ENCODE results near the gene PRPF40B.

DNA sequence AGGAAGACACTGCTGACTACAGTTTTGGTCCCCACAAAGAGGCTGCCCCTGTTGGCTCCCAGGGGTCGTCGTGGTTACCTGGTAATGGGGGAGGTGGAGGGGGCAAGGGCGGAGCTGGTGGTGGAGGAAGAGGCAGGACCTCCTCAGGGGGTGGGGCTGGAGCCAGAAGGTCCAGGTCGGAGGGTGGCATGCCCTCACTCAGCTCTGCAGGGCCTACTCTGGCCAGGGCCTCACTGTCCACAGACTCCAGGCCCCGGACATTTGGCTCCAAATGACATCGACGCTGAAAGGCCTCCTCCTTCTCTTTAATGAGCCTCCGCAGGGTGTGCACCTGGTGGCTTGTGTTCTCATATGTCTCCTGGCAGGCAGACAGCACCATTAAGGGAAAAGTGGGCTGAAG is 28.5 kb downstream of the PRPF40B start:
- TF ChIP-seq POLR2A (IDR thresholded peaks at IDR 0.05): no peak
- TF ChIP-seq, protein P1, sequence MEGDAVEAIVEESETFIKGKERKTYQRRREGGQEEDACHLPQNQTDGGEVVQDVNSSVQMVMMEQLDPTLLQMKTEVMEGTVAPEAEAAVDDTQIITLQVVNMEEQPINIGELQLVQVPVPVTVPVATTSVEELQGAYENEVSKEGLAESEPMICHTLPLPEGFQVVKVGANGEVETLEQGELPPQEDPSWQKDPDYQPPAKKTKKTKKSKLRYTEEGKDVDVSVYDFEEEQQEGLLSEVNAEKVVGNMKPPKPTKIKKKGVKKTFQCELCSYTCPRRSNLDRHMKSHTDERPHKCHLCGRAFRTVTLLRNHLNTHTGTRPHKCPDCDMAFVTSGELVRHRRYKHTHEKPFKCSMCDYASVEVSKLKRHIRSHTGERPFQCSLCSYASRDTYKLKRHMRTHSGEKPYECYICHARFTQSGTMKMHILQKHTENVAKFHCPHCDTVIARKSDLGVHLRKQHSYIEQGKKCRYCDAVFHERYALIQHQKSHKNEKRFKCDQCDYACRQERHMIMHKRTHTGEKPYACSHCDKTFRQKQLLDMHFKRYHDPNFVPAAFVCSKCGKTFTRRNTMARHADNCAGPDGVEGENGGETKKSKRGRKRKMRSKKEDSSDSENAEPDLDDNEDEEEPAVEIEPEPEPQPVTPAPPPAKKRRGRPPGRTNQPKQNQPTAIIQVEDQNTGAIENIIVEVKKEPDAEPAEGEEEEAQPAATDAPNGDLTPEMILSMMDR (IDR thresholded peaks at IDR 0.05): no peak
